Measurements from ENCODE around the gene IFT81. TPM values are rescaled to one million over a fixed set of nuclear protein-coding genes. Genes with fewer than 3 reads are reported as not detected.

IFT81 gene
- total RNA-seq: 10 to 100 TPM in 3 of 6 donors, 1 to 10 TPM in 3; 7.7 to 39.1 (median 10.8) TPM

GRCh38 chr12:110124269-110124995 is at the start of gene IFT81:
TSS of gene IFT81 (plus strand) at chr12:110124357. CDS start at chr12:110127381, 3,024 bp downstream.
- Histone ChIP-seq H3K4me3 (peak within 1 kb of the TSS; percentile 77 to 98 (median 94)), H3K27me3 (no peaks in the 10 kb centered on the region), H3K36me3 (peaks cover 0 to 2% (median 0%) of the 10 kb centered on the region in 4 donors), H3K4me1 (peaks cover 3 to 14% (median 11%) of the 10 kb centered on the region in 4 donors), H3K9me3 (no peaks in the 10 kb centered on the region), H3K27ac (peak within 1 kb of the TSS; percentile 84 to 90 (median 88))
- ATAC-seq (ENCODE audit: low FRiP score in 2 of 2): peak; percentile 98
- WGBS, 2 donors: 0 to 1% methylated on average over 12 to 38 of the region's 61 CpGs
- peak; percentile 86 to 93 for DNase-seq
- TF ChIP-seq EP300 (IDR thresholded peaks at IDR 0.05) (peak in 1 of 4 donors; percentile 51), POLR2A (IDR thresholded peaks at IDR 0.05) (peak in 3 of 4 donors; percentile 52 to 66 (median 59)), CTCF (IDR thresholded peaks at IDR 0.05) (no peak), POLR2AphosphoS5 (IDR thresholded peaks at IDR 0.05) (peak; percentile 42 to 68)

- Histone ChIP-seq H3K4me1 (peaks cover 7 to 30% (median 20%) of the 10 kb centered on the region in 4 donors), H3K36me3 (no peaks in the 10 kb centered on the region), H3K27me3 (no peaks in the 10 kb centered on the region), H3K4me3 (no peak overlapping the region), H3K27ac (no peak overlapping the region), H3K9me3 (no peaks in the 10 kb centered on the region)
- no peak for TF ChIP-seq EP300 (IDR thresholded peaks at IDR 0.05)
- TF ChIP-seq POLR2A (IDR thresholded peaks at IDR 0.05): no peak
- no peak for TF ChIP-seq POLR2AphosphoS5 (IDR thresholded peaks at IDR 0.05)
- TF ChIP-seq CTCF (IDR thresholded peaks at IDR 0.05): no peak
- 94 to 95% methylated on average over 1 of the region's 1 CpG for WGBS, 2 donors
- DNase-seq: no peak
- ATAC-seq (ENCODE audit: low FRiP score in 2 of 2): no peak
These were observed 48.3 kb upstream of the IFT81 start for GRCh38 chr12:110075880-110076279.

GRCh38 chr12:110077800-110078199 is 46.4 kb upstream of the IFT81 start:
- H3K4me1 ChIP-seq: peaks cover 7 to 30% (median 19%) of the 10 kb centered on the region in 4 donors
- no peak overlapping the region for H3K27ac ChIP-seq
- H3K27me3 ChIP-seq: no peaks in the 10 kb centered on the region
- no peaks in the 10 kb centered on the region for H3K9me3 ChIP-seq
- H3K36me3 ChIP-seq: no peaks in the 10 kb centered on the region
- no peak overlapping the region for H3K4me3 ChIP-seq
- DNase-seq (no peak), ATAC-seq (ENCODE audit: low FRiP score in 2 of 2) (no peak)
- 86 to 94% methylated on average over 4 of the region's 4 CpGs for WGBS, 2 donors
- TF ChIP-seq EP300 (IDR thresholded peaks at IDR 0.05): no peak
- no peak for TF ChIP-seq POLR2A (IDR thresholded peaks at IDR 0.05)
- TF ChIP-seq CTCF (IDR thresholded peaks at IDR 0.05): no peak
- TF ChIP-seq POLR2AphosphoS5 (IDR thresholded peaks at IDR 0.05): no peak

GRCh38 chr12:110079477-110080400 is 44.4 kb upstream of the IFT81 start:
- no peaks in the 10 kb centered on the region for H3K27me3 ChIP-seq
- WGBS, 2 donors: 66 to 69% methylated on average over 24 of the region's 24 CpGs
- no peaks in the 10 kb centered on the region for H3K36me3 ChIP-seq
- H3K4me1 ChIP-seq: peaks cover 4 to 19% (median 13%) of the 10 kb centered on the region in 4 donors
- no peaks in the 10 kb centered on the region for H3K9me3 ChIP-seq
- H3K27ac ChIP-seq: peak overlapping the region; percentile 64 to 79 (median 72)
- peak overlapping the region in 3 of 4 donors; percentile 18 to 32 (median 19) for H3K4me3 ChIP-seq
- DNase-seq: peak in 1 of 2 donors; percentile 68
- peak; percentile 74 to 75 for ATAC-seq (ENCODE audit: low FRiP score in 2 of 2)
- TF ChIP-seq POLR2A (IDR thresholded peaks at IDR 0.05): peak in 1 of 4 donors; percentile 31
- no peak for TF ChIP-seq EP300 (IDR thresholded peaks at IDR 0.05)
- TF ChIP-seq POLR2AphosphoS5 (IDR thresholded peaks at IDR 0.05): peak in 1 of 2 donors; percentile 55

- peaks cover 4 to 19% (median 13%) of the 10 kb centered on the region in 4 donors for H3K4me1 ChIP-seq
- ATAC-seq (ENCODE audit: low FRiP score in 2 of 2) (peak in 1 of 2 donors; percentile 22), DNase-seq (peak in 1 of 2 donors; percentile 35)
- H3K27ac ChIP-seq: peak overlapping the region; percentile 64 to 79 (median 72)
- TF ChIP-seq EP300 (IDR thresholded peaks at IDR 0.05): peak in 1 of 4 donors; percentile 36
- no peak for TF ChIP-seq POLR2A (IDR thresholded peaks at IDR 0.05)
- no peaks in the 10 kb centered on the region for H3K36me3 ChIP-seq
- no peaks in the 10 kb centered on the region for H3K27me3 ChIP-seq
- 65 to 80% methylated on average over 7 of the region's 7 CpGs for WGBS, 2 donors
- H3K9me3 ChIP-seq: no peaks in the 10 kb centered on the region
- no peak overlapping the region for H3K4me3 ChIP-seq
These were observed 43.7 kb upstream of the IFT81 start for GRCh38 chr12:110080410-110080809.
